H1 (cell line): ENCODE measurements around the gene CILP.

Experiments
- CREB1 ChIP-seq: IDR thresholded peaks from 2 replicates; pipeline ENCODE4 v1.6.1; 2012; ENCODE audit warnings: inconsistent platforms
- CTCF ChIP-seq, 3 experiments: IDR thresholded peaks; 1 replicate in 2 of 3; 2 replicates in 1 of 3; pipeline versions ENCODE4 v1.5.1 to v1.6.1; 2011; ENCODE audit warnings: low read length in 3 of 3, mild to moderate bottlenecking in 3 of 3, inconsistent platforms in 2 of 3, low read depth in 1 of 3, moderate library complexity in 1 of 3; ENCODE audit not compliant: insufficient read depth in 1 of 3; ENCODE audit errors: control extremely low read depth in 1 of 3
- EZH2 ChIP-seq: fragments of 200-600 bp; sonication (generic); IDR thresholded peaks from 2 replicates; pipeline ENCODE4 v1.7.1; 2012; ENCODE audit warnings: low read depth, mild to moderate bottlenecking, moderate library complexity, low read length, inconsistent platforms; ENCODE audit not compliant: severe bottlenecking
- POLR2A ChIP-seq, 2 experiments: IDR thresholded peaks; 1 replicate in 1 of 2; 2 replicates in 1 of 2; pipeline ENCODE4 v1.6.1; 2011; ENCODE audit warnings: low read depth in 2 of 2, low read length in 2 of 2, mild to moderate bottlenecking in 2 of 2; ENCODE audit errors: control extremely low read depth in 1 of 2
- RFX5 ChIP-seq: IDR thresholded peaks from 2 replicates; pipeline ENCODE4 v1.6.1; 2011; ENCODE audit warnings: low read depth, low read length, improper control_type of control experiment, borderline replicate concordance

DNA sequence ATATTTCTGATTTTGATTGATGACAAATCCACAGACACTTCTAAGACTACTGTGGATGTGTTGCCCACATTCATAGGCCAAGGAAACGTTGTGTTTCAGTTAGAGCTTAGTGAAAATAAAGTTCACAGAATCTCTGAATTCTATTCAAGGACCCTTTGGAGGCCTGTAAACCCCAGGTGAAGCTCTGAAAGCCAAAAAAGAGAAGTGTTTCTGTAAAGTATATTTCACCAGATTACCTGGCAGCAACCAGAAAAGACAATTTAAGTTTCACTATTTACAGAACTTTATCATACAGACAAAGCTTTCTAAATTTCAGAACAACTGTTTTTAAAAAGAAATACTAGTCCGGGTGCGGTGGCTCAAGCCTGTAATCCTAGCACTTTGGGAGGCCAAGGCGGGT is 28.7 kb downstream of the CILP start:
- TF ChIP-seq POLR2A (IDR thresholded peaks at IDR 0.05; ENCODE audit: control extremely low read depth in 1 of 2, low read depth in 2 of 2, low read length in 2 of 2): no peak
- TF ChIP-seq CTCF (IDR thresholded peaks at IDR 0.05; ENCODE audit: control extremely low read depth in 1 of 3, insufficient read depth in 1 of 3, low read depth in 1 of 3, low read length in 3 of 3): no peak
- no peak for TF ChIP-seq CREB1
- TF ChIP-seq EZH2: no peak
- no peak for TF ChIP-seq RFX5
